ENCODE measurements around the gene CAMSAP3.

Gene CAMSAP3

GRCh38 chr19:7648265-7649014 lies 52.8 kb downstream of the CAMSAP3 start:
- no peak overlapping the region for H3K4me3 ChIP-seq (ENCODE audit: low read depth, low read length)
- no peak for TF ChIP-seq CTCF (IDR thresholded peaks at IDR 0.05; ENCODE audit: low read depth, low read length, missing control alignments)
- in situ Hi-C loops (cut with HindIII; ENCODE audit: low sequenced_read_pairs) = no loop called here
- DNase-seq (ENCODE audit: low read depth) = no peak

DNA sequence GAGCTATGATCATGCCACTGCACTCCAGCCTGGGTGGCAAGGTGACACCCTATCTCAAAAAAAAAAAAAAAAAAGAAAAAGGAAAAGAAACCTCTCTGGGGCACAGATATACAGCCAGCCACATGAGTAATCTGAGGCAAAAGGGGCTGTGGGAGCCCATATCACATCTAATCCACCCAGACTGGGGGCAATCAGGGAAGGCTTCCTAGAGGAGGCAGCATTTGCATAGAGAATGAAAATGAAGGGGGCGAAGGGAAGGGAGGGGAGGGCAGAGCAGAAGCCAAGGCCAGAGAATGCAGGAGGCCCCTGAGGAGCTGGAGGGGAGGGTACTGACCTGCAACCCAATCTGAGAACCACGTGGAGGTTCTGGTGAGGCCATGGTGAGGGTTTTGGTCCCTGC lies 54.5 kb downstream of the CAMSAP3 start:
- no peak for DNase-seq (ENCODE audit: low read depth)
- no peak for TF ChIP-seq CTCF (IDR thresholded peaks at IDR 0.05; ENCODE audit: low read depth, low read length, missing control alignments)
- in situ Hi-C loops (cut with HindIII; ENCODE audit: low sequenced_read_pairs) = no loop called here
- H3K4me3 ChIP-seq (ENCODE audit: low read depth, low read length) = no peak overlapping the region

- DNase-seq (ENCODE audit: low read depth) = peak; percentile 29
- in situ Hi-C loops (cut with HindIII; ENCODE audit: low sequenced_read_pairs) = no loop called here
- TF ChIP-seq CTCF (IDR thresholded peaks at IDR 0.05; ENCODE audit: low read depth, low read length, missing control alignments) = peak; percentile 94
- H3K4me3 ChIP-seq (ENCODE audit: low read depth, low read length) = peak overlapping the region; percentile 23
Observed at GRCh38 chr19:7652061-7652641, 56.5 kb downstream of the CAMSAP3 start.

DNA sequence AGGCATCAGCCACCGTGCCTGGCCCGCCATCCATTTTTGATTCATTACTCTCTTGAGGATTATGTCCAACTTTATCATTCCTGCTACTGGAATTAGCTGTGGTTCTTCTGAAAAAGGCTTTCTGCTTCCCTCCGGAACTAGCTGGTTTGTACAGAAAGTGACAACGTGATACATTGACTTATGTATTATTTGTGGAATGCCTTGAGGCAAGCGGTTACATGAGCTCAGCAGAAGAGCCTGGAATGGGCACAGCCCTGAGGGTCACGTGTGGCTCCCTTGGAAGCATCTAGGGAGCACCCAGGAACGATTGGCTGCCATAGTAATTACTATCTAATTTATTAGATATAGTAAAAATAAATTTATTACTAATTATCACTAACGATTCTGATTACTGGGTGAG lies 58.7 kb downstream of the CAMSAP3 start:
- DNase-seq (ENCODE audit: low read depth) = no peak
- H3K4me3 ChIP-seq (ENCODE audit: low read depth, low read length) = no peak overlapping the region
- in situ Hi-C loops (cut with HindIII; ENCODE audit: low sequenced_read_pairs) = no loop called here
- TF ChIP-seq CTCF (IDR thresholded peaks at IDR 0.05; ENCODE audit: low read depth, low read length, missing control alignments) = no peak

- DNase-seq (ENCODE audit: low read depth) = no peak
- no peak for TF ChIP-seq CTCF (IDR thresholded peaks at IDR 0.05; ENCODE audit: low read depth, low read length, missing control alignments)
- in situ Hi-C loops (cut with HindIII; ENCODE audit: low sequenced_read_pairs) = no loop called here
- H3K4me3 ChIP-seq (ENCODE audit: low read depth, low read length) = no peak overlapping the region
Observed at GRCh38 chr19:7655581-7655980, 59.9 kb downstream of the CAMSAP3 start.

- no peak for DNase-seq (ENCODE audit: low read depth)
- in situ Hi-C loops (cut with HindIII; ENCODE audit: low sequenced_read_pairs) = no loop called here
- no peak for TF ChIP-seq CTCF (IDR thresholded peaks at IDR 0.05; ENCODE audit: low read depth, low read length, missing control alignments)
- H3K4me3 ChIP-seq (ENCODE audit: low read depth, low read length) = no peak overlapping the region
Observed at GRCh38 chr19:7657131-7657751, 61.6 kb downstream of the CAMSAP3 start.
